T47D (cell line): Measurements from ENCODE around the gene ZNF862.

Experiments used
- DNase-seq, 2 experiments: peaks; one replicate each; pipeline versions ENCODE4 v3.0.0 to v3.0.0-alpha.2; 2011 to 2012; ENCODE audit warnings: low read depth in 1 of 2, low spot score in 1 of 2
- JUND ChIP-seq: IDR thresholded peaks from 2 replicates; pipeline ENCODE4 v1.6.1; 2012; ENCODE audit warnings: low read depth
- in situ Hi-C: cut with HindIII; loops from 2 replicates; pipeline ENCODE4 v1.10.0; 2016; ENCODE audit warnings: low sequenced_read_pairs, low pct_unique_long_range_greater_than_20kb

The ZNF862 gene

GRCh38 chr7:149815121-149815520, 23.1 kb upstream of the ZNF862 start:
- no peak for TF ChIP-seq JUND
- in situ Hi-C loops, result no loop called here
- DNase-seq, result no peak

- TF ChIP-seq JUND, result no peak
- no peak for DNase-seq
- in situ Hi-C loops, result no loop called here
Observed at GRCh38 chr7:149815661-149816266, 22.4 kb upstream of the ZNF862 start.

DNA sequence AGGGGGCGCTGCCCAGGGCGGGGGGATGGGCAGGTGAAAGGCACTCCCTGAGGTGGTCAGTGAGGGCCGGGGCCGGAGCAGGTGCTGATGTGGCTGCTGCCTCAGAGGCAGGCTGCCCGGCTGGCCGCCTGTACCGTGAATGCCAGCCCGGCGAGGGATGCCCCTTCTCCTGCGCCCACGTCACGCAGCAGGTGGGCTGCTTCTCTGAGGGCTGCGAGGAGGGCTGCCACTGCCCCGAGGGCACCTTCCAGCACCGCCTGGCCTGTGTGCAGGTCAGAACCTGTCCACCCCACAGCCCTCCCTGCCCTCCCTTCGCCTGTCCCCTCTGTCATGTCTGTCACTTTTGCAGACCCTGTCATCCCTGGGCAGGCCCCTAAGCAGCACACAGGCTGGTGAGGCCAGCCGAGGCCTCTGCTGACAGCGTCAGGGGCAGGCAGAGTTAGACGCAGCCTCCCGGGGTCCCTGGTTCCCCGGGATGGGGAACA, 21.9 kb upstream of the ZNF862 start:
- no peak for TF ChIP-seq JUND
- DNase-seq, result no peak
- in situ Hi-C loops, result no loop called here

DNA sequence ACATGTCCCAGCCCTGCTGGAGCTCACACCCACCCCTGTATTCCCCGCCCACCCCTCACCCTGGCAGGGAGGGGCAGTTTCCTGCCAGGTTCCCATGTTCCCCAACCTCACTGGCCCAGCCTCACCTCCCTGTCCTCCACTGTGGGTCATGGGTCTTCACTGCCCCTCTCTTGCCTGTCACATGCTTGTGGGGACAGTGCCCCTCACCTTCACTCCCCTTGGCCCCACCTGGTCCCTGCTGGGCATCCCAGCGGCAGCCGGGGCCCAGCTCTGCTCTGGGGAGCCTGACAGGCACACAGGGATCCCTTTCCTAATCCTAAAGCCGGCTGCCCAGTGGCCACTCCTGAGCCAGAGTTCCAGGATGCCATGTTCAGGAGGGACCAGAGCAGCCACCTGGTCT, 21.4 kb upstream of the ZNF862 start:
- in situ Hi-C loops, result no loop called here
- no peak for TF ChIP-seq JUND
- DNase-seq, result no peak

GRCh38 chr7:149817301-149817771, 20.8 kb upstream of the ZNF862 start:
- no peak for DNase-seq
- in situ Hi-C loops, result no loop called here
- TF ChIP-seq JUND, result no peak

DNA sequence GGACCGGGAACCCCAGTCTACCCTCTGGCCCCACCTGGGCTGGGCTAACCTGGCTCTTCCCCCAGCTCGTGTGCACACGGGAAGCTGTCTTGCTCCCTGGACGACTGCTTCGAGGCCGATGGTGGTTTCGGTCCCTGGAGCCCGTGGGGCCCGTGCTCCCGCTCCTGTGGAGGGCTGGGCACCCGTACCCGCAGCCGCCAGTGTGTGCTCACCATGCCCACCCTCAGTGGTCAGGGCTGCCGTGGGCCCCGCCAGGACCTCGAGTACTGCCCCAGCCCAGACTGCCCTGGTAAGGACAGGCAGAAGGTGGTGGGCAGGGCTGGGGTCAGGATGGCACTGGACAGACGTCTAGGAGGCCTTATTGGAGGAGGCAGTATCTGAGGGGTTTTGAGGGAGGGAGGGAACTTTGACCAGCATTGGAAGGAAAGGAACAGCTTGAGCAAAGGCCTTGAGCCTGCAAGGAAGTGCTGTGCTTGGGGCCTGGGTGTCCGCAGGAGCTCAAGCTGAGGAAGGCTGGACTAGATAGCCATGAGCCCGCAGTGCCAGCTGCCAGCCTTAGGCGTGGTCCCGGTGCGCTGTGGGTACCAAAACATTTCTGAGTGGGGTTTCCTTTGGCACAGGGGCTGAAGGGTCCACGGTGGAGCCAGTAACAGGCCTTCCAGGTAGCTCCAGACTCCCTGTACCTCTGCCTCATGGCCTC, 20.2 kb upstream of the ZNF862 start:
- no peak for TF ChIP-seq JUND
- in situ Hi-C loops, result no loop called here
- DNase-seq, result no peak

GRCh38 chr7:149818536-149818840, 19.7 kb upstream of the ZNF862 start:
- no peak for TF ChIP-seq JUND
- in situ Hi-C loops, result no loop called here
- DNase-seq, result no peak

DNA sequence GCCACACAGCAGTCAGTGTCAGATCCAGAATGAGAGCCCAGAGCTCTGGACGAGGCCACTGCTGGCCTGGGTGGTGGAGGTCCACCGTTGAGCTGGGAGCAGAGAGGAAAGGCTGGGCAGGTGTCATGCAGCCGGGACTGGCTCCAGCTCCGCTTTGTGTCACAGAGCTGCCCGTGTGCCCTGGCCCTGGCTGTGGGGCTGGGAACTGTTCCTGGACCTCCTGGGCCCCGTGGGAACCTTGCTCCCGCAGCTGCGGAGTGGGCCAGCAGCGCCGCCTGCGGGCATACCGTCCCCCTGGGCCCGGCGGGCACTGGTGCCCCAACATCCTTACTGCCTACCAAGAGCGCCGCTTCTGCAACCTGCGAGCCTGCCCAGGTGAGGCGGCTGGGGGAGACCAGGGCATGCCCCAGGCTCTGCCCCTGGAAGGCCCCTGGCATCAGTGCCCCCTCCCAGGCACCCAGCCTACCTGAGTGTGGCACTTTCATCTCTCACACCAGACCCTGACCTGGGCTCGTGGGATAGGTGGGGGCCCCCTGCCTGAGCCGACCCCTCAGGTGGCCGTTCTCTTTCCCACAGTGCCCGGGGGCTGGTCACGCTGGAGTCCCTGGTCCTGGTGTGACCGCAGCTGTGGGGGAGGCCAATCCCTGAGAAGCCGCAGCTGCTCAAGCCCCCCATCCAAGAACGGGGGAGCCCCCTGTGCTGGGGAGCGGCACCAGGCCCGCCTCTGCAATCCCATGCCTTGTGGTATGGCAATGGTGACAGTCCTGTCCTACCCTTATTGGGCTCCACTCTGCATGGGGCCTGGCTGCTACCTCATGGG, 18.8 kb upstream of the ZNF862 start:
- DNase-seq, result no peak
- no peak for TF ChIP-seq JUND
- in situ Hi-C loops, result no loop called here

DNA sequence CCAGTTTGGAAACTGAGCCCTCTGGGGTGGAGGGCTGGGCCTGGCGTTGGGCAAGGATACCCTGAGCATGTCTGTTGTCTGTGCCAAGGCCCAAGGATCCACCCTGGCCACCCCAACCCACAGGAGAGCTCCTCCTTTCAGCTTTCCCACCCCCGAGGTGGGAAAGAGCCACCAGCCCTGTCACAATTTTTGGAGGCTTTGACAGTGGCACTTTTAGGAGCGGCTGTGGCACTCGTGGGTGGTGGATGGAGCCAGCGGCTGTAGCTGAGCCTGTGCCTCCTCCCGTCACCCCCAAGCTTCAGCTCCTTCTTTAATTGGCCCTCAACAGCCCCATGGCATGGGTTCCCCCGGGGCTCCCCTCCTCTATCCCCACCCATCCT, 18.2 kb upstream of the ZNF862 start:
- in situ Hi-C loops, result no loop called here
- no peak for TF ChIP-seq JUND

GRCh38 chr7:149820622-149821190, 17.5 kb upstream of the ZNF862 start:
- no peak for TF ChIP-seq JUND
- in situ Hi-C loops, result no loop called here
- no peak for DNase-seq

More for the DNA sequence above, 18.2 kb upstream of the ZNF862 start:
- DNase-seq, result no peak

GRCh38 chr7:149821191-149822148, 16.7 kb upstream of the ZNF862 start:
- no peak for TF ChIP-seq JUND
- in situ Hi-C loops, result no loop called here
- DNase-seq, result no peak
